ENCODE measurements around the gene TERT.

Gene TERT

GRCh38 chr5:1274471-1274870 is 20.4 kb downstream of the TERT start:
- TF ChIP-seq CTCF (IDR thresholded peaks at IDR 0.05; ENCODE audit: low read depth, low read length, missing control alignments): no peak
- no peak overlapping the region for H3K4me3 ChIP-seq (replicated peaks; ENCODE audit: low read depth, low read length)
- DNase-seq (ENCODE audit: extremely low read depth, low read depth): no peak

- no peak overlapping the region for H3K4me3 ChIP-seq (replicated peaks; ENCODE audit: low read depth, low read length)
- TF ChIP-seq CTCF (IDR thresholded peaks at IDR 0.05; ENCODE audit: low read depth, low read length, missing control alignments): no peak
- no peak for DNase-seq (ENCODE audit: extremely low read depth, low read depth)
These were observed 21.1 kb downstream of the TERT start for GRCh38 chr5:1273745-1274144.

GRCh38 chr5:1272201-1272600 is 22.7 kb downstream of the TERT start:
- no peak overlapping the region for H3K4me3 ChIP-seq (replicated peaks; ENCODE audit: low read depth, low read length)
- TF ChIP-seq CTCF (IDR thresholded peaks at IDR 0.05; ENCODE audit: low read depth, low read length, missing control alignments): no peak
- DNase-seq (ENCODE audit: extremely low read depth, low read depth): no peak

GRCh38 chr5:1270933-1271914 is 23.6 kb downstream of the TERT start:
- no peak for TF ChIP-seq CTCF (IDR thresholded peaks at IDR 0.05; ENCODE audit: low read depth, low read length, missing control alignments)
- no peak overlapping the region for H3K4me3 ChIP-seq (replicated peaks; ENCODE audit: low read depth, low read length)
- no peak for DNase-seq (ENCODE audit: extremely low read depth, low read depth)

- H3K4me3 ChIP-seq (replicated peaks; ENCODE audit: low read depth, low read length): no peak overlapping the region
- no peak for TF ChIP-seq CTCF (IDR thresholded peaks at IDR 0.05; ENCODE audit: low read depth, low read length, missing control alignments)
These were observed 24.4 kb downstream of the TERT start for GRCh38 chr5:1270426-1270825.

GRCh38 chr5:1268666-1269065 is 26.2 kb downstream of the TERT start:
- DNase-seq (ENCODE audit: extremely low read depth, low read depth): no peak
- H3K4me3 ChIP-seq (replicated peaks; ENCODE audit: low read depth, low read length): no peak overlapping the region
- no peak for TF ChIP-seq CTCF (IDR thresholded peaks at IDR 0.05; ENCODE audit: low read depth, low read length, missing control alignments)

More at GRCh38 chr5:1270426-1270825, 24.4 kb downstream of the TERT start:
- no peak for DNase-seq (ENCODE audit: extremely low read depth, low read depth)
